K562 (cell line): Measurements from ENCODE around the gene NXN. TPM values are rescaled to one million over a fixed set of nuclear protein-coding genes. Genes with fewer than 3 reads are reported as not detected.

ENCODE experiments used
- CLOCK ChIP-seq: fragments of 250-450 bp; sonication (Bioruptor Pico); IDR thresholded peaks from 2 replicates; pipeline ENCODE4 v1.4.0; 2020; ENCODE audit warnings: mild to moderate bottlenecking, moderate library complexity, borderline replicate concordance
- ETS1 ChIP-seq: conservative IDR thresholded peaks from 2 replicates; pipeline ENCODE4 v1.6.1; 2011; ENCODE audit warnings: low read depth, mild to moderate bottlenecking, low read length; ENCODE audit not compliant: control insufficient read depth
- MYBL2 ChIP-seq, 2 experiments: fragments of 450-650 bp in 1 of 2; sonication (generic) in 1 of 2; formaldehyde crosslinking in 1 of 2; IDR thresholded peaks; 2 replicates each; pipeline versions ENCODE4 v1.6.1 to v1.8.1; 2017 to 2022; ENCODE audit warnings: borderline replicate concordance in 1 of 2, inconsistent platforms in 1 of 2, low read depth in 1 of 2, mild to moderate bottlenecking in 1 of 2, missing genetic modification reagents in 1 of 2, moderate library complexity in 1 of 2
- RERE ChIP-seq: sonication (generic); formaldehyde crosslinking; IDR thresholded peaks from 2 replicates; pipeline ENCODE4 v1.8.0; 2023; ENCODE audit warnings: missing genetic modification reagents, mild to moderate bottlenecking, borderline replicate concordance
- ZC3H11A ChIP-seq: IDR thresholded peaks from 2 replicates; pipeline ENCODE4 v1.6.1; 2012; ENCODE audit warnings: low read depth, low read length, improper control_type of control experiment
- ZFPM2 ChIP-seq: fragments of 250-450 bp; sonication (Bioruptor Pico); IDR thresholded peaks from 2 replicates; pipeline ENCODE4 v1.5.1; 2022; ENCODE audit warnings: mild to moderate bottlenecking
- ZNF133 ChIP-seq: fragments of 250-450 bp; sonication (Bioruptor Pico); IDR thresholded peaks from 2 replicates; pipeline ENCODE4 v1.4.0; 2020; ENCODE audit warnings: mild to moderate bottlenecking
- ZNF717 ChIP-seq: fragments of 250-450 bp; sonication (Bioruptor Pico); IDR thresholded peaks from 2 replicates; pipeline ENCODE4 v1.5.0; 2021
- ZNF77 ChIP-seq: fragments of 250-450 bp; sonication (Bioruptor Pico); IDR thresholded peaks from 2 replicates; pipeline ENCODE4 v1.5.0; 2020
- polyA plus RNA-seq, 8 experiments: library from polyadenylated mRNA; depleted of rRNA in 4 of 8; stranded (reverse) in 5 of 8; unstranded in 3 of 8; fragments of >200 nt; fragmentation: Nextera tagmentation in 2 of 8; fragmentation: Illumina TruSeq in 1 of 8; extraction: Ambion mirVana in 2 of 8; extraction: Trizol in 1 of 8; gene quantifications; 2 replicates each; pipeline versions ENCODE4 v1.2.1 to v1.2.3, GENCODE V29; 2011 to 2014; ENCODE audit warnings: inconsistent platforms in 1 of 8, missing spikeins in 1 of 8
- total RNA-seq, 7 experiments: library from RNA; depleted of rRNA in 6 of 7; stranded (reverse); fragments of >200 nt in 6 of 7; fragmentation: Illumina TruSeq in 2 of 7; extraction: Trizol in 2 of 7; gene quantifications; 2 replicates each; pipeline versions ENCODE4 v1.2.1 to v1.2.3, GENCODE V29; 2011 to 2021; ENCODE audit warnings: low replicate concordance in 1 of 7
- TF ChIP-seq, protein P1 (sequence below): IDR thresholded peaks from 2 replicates; pipeline ENCODE4 v1.6.1; 2011; ENCODE audit not compliant: insufficient read length; ENCODE audit errors: extremely low read depth
- TF ChIP-seq, protein P2 (sequence below): fragments of 450-650 bp; IDR thresholded peaks from 2 replicates; pipeline ENCODE4 v1.7.1; 2018; ENCODE audit warnings: mild to moderate bottlenecking, low read depth; ENCODE audit not compliant: partially characterized antibody

The NXN gene
- total and polyA plus RNA-seq, 9 of the 15 experiments (the other 6 are each of a cell fraction or from before 2014, with no cell fraction given): 0.08 to 0.39 (median 0.29) TPM; not detected in 5

DNA sequence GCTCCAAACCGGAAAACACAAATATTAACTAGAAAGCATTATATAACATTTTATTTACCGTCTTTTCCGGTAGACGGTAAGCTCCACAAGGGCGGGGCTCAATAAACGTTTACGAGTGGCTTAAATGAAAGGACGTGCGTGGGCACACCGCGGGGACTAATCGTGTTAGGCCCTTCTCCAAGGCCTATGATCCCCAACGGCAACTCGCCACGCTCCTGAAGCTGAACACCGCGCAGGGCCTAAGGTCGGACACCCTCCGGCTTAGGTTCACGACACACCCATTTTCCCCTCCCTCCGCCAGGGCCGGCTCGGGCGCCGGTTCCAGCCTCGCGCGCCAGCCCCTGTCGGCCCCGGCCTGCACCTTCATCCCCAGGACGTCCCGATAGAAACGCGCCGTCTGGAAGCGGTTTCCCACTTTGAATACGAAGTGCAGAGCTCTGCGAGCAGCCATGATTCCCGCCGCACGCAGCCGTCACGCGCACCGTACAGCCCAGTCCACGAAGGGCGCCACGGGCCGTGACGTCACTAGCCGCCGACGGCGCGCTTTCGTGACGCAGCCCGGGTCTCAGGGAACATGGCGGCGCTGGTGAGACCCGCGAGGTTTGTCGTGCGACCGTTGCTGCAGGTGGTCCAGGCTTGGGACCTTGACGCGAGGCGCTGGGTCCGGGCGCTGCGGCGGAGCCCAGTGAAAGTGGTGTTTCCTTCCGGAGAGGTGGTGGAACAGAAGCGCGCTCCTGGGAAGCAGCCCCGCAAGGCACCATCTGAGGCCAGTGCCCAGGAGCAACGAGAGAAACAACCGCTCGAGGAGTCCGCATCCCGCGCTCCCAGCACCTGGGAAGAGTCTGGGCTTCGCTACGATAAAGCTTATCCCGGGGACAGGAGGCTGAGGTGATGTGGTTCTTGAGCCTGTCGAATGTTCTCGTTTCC lies 197.5 kb downstream of the NXN start, which contains the start of the genes GLOD4 and MRM3 (continued):
- TF ChIP-seq, protein P1, sequence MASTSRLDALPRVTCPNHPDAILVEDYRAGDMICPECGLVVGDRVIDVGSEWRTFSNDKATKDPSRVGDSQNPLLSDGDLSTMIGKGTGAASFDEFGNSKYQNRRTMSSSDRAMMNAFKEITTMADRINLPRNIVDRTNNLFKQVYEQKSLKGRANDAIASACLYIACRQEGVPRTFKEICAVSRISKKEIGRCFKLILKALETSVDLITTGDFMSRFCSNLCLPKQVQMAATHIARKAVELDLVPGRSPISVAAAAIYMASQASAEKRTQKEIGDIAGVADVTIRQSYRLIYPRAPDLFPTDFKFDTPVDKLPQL: no peak
- no peak for TF ChIP-seq CLOCK (CRISPR knock-in tag)
- TF ChIP-seq ZC3H11A: no peak
- TF ChIP-seq ZNF77: no peak
- TF ChIP-seq, protein P2, sequence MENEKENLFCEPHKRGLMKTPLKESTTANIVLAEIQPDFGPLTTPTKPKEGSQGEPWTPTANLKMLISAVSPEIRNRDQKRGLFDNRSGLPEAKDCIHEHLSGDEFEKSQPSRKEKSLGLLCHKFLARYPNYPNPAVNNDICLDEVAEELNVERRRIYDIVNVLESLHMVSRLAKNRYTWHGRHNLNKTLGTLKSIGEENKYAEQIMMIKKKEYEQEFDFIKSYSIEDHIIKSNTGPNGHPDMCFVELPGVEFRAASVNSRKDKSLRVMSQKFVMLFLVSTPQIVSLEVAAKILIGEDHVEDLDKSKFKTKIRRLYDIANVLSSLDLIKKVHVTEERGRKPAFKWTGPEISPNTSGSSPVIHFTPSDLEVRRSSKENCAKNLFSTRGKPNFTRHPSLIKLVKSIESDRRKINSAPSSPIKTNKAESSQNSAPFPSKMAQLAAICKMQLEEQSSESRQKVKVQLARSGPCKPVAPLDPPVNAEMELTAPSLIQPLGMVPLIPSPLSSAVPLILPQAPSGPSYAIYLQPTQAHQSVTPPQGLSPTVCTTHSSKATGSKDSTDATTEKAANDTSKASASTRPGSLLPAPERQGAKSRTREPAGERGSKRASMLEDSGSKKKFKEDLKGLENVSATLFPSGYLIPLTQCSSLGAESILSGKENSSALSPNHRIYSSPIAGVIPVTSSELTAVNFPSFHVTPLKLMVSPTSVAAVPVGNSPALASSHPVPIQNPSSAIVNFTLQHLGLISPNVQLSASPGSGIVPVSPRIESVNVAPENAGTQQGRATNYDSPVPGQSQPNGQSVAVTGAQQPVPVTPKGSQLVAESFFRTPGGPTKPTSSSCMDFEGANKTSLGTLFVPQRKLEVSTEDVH: peak; percentile 89
- TF ChIP-seq ZNF133 (CRISPR knock-in tag): no peak
- TF ChIP-seq ETS1: no peak
- TF ChIP-seq ZNF717: no peak
- TF ChIP-seq MYBL2 (IDR thresholded peaks at IDR 0.05; ENCODE audit: low read depth): no peak
- TF ChIP-seq MYBL2 (CRISPR knock-in tag; IDR thresholded peaks at IDR 0.05; ENCODE audit: borderline replicate concordance): no peak
- TF ChIP-seq ZFPM2 (CRISPR knock-in tag): no peak
- TF ChIP-seq RERE (CRISPR knock-in tag): no peak
